GM20431 (cell line): Measurements from ENCODE around the gene RRP9.
"Not testable (repeated sequence)": the region's sequence is repeated elsewhere in the genome, so short reads cannot be mapped to it uniquely, and the experiment has no call there.

Source experiments
- in situ Hi-C: fragments of 300-500 bp; cut with MseI, MboI; formaldehyde crosslinking; loops from one replicate; pipeline ENCODE4 v1.15.0; 2020; ENCODE audit warnings: low sequenced_read_pairs; ENCODE audit not compliant: unreplicated experiment

Gene RRP9

DNA sequence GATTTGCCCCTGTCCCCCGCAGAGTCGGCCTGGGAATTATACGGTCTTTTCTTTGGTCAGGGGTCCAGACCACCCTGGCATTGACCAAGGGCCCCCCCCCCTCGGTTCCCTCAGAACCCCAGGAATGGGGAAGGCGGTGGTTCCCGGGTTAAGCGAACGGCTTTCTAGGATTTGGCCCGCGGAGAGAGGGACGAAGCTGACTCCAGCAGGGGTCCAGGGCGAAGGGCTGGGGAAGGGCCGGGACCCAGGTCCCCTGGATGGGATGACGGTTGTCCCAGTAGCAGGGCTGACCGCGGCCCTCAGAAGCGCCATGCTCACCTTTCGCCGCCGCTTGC is 274 bp downstream of the RRP9 start:
- in situ Hi-C loops = no loop called here

DNA sequence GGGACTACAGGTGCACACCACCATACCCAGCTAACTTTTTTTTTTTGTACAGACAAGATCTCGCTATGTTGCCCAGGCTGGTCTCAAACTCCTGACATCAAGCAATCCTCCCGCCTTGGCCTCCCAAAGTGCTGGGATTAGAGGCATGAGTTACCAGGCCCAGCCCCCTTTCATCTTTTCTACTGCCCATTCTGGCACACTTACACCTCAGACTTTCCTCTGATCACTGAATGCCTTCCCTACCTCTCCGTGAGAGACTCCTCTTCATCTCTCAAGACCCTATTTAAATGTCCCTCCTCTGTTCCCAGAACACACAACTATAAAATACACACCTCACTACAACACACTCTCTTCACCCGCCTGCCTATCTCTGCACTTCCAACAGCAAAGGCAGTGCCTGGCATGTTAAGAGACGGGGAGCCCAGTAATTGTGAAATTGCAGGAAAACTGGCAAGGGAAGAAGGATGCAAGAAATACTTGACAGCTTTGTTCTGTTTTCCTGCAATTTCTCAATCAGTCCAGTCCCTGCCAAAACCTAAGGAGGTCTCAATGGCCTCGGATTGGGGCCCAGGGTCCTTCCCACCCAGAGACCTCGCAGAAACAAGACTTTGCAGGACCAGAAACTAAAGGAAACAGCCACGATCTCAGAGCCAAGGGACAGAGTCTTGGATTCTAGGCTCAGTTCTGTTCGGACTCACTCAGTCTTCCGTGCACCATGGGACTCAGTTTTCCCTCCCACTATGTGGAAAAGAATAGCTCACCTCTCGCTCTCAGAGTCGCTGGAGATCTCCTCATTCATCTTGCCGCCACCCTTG is 849 bp downstream of the RRP9 start:
- in situ Hi-C loops = no loop called here

DNA sequence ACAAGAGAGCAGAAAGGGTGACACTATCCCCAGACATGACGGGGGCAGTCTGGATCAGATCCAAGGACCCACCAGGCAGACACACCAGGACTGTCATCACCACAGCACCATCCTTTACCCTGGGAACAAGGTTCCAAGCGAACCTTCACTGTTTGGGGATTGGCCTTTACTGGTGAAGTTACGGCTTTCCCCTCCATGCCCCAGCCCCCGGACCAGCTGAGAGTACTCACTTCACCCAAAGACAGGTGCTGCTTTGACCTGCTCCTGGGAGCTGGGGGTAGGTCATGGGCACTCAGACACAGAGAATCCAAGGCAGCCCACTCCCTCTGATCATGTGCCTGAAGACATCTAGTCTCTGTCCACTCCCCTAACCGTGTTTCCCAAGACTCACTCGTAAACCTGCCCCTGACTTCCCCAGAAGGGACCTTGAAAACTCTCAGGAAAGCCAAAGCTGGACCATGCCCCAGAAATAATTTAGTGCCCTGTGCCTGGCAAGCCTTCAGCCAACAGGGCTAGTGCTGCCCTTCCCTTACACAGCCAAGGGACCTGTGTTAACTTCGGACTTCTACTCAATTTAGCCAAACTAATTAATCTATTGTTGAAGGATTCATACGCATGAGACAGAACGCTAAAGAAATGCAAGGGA is 2.8 kb downstream of the RRP9 start:
- in situ Hi-C loops = no loop called here

DNA sequence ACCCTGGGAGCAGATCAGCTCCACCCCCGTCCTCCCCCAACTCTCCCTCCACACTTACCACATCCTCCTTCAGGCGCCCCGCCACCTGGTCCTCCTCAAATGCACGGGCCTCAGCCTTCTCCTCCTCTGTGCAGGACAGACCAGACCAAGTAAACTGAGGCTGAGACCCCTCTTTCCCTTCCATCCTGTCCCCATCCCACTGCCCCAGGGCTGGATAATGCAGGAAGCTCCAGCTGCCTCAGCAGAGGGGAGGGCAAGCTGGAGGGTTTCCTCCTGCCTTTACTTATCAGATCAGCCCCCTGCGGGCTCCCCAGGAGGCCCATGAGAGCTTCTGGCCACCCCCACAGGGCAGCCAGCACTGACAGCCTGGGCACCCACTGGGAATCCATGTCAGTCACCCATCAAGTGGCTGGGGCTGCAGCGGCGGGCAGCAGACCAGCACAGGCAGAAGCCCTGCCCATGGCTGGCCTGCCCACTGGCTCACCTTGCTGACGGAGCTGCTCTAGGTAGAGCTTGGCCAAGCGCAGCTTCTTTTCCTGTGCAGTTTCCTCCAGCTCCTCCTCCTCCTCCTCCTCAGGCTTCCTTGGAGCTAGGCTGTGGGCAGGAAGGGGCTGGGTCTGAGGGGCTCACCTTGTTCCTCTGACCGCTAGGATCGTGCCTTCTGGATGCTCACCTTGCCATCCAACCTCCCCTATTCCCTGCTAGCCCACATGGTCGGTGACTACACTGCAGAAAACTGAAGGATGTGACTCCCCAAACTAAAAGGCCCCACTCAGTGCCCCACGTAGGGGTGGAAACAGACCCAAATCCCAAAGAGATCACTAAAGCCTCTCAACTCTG is 3.9 kb downstream of the RRP9 start:
- in situ Hi-C loops = no loop called here

DNA sequence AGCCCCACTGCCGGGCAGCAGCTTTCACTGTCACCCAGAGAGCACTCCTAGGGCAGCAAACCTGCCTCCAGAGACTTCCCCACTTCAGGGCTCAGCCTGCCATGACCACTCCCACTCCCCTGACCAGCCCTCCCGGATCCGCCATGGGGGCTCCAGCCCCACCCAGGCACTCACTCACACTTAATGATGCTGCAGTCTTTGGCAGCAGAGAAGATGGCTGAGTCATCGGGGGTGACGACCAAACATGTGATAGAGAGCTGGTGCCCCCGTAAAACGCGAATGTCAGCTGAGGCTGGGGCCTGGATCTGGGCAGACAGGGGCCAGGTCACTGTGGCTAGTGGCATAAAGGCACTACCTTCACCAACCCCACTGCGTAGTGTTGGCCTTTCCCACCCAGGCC is 4.7 kb downstream of the RRP9 start:
- in situ Hi-C loops = no loop called here

DNA sequence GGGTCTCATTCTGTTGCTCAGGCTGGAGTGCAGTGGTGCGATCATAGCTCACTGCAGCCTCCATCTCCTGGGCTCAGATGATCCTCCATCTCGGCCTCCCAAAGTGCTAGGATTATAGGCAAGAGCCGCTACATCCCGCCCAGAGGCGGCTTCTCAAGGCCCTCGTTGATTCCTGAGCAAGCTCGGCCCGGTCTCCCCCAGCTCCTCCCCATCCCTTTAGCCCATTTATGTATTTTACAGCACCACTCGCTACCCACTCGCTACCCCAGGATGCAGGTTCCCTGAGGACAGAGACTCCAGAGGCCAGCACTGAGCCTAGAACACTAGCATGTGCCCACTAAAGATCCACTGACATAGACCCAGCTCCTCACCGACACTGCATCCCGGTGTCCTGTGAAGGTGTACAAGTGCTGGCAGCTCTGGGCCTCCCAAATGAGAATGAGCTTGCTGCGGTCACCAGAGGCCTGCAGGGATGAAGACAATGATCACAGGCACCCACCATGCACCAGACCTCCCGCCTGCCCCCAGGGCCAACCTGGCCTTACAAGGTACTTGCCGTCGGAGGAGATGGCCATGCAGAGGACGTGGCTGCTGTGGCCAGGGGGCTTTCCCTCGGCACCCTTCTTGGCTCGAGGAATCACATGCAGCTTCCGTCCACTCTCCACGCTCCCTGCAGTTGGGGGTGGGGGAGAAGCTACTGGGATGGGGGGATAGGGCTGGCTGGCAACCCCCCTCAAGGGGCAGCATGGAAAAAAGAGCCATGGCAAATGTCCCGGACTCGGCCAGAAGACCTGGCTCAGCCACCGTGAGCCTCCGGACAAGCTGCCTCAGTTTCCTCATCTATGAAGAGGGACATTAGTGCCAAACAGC is 5.6 kb downstream of the RRP9 start:
- in situ Hi-C loops = no loop called here

DNA sequence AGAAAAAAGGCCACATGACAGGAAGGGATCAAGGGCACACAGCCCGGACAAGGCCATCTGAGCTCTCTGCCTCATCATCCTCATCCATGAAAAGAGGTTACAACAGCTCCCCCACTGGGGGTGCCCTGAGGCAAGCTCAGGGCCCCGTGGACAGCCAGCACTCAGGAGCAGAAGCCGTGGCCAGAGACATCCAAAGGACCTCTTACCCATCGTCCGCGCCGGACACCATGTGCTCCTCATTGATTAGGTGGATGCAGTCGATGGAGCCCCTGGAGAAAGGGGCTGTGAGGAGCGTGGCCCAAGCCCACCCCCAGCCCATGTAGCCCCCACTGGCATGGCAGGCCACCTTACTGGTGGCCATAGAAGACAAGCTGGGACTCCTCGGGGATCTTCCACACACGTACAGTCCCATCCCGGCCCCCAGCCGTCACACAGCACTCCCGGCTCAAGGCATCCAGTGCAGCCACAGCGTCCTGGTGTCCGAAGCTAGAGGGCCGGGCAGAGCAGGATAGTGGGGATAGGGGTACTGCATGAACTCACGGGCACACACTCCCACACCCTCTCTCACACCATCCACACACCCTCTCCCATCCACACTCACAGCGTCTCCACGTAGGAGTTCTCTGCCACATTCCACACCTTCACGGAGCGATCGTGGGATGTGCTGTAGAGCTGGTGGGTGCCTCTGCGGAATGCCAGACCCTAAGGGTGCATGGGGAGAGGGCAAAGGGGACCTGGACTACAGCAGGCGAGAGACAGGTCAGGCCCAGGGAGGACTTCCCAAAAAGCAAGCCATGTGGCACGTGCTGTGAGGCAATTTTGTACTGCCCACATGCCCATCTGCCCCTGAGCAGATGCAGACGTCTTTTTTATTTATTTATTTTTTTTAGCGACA is 6.5 kb downstream of the RRP9 start:
- in situ Hi-C loops = no loop called here

DNA sequence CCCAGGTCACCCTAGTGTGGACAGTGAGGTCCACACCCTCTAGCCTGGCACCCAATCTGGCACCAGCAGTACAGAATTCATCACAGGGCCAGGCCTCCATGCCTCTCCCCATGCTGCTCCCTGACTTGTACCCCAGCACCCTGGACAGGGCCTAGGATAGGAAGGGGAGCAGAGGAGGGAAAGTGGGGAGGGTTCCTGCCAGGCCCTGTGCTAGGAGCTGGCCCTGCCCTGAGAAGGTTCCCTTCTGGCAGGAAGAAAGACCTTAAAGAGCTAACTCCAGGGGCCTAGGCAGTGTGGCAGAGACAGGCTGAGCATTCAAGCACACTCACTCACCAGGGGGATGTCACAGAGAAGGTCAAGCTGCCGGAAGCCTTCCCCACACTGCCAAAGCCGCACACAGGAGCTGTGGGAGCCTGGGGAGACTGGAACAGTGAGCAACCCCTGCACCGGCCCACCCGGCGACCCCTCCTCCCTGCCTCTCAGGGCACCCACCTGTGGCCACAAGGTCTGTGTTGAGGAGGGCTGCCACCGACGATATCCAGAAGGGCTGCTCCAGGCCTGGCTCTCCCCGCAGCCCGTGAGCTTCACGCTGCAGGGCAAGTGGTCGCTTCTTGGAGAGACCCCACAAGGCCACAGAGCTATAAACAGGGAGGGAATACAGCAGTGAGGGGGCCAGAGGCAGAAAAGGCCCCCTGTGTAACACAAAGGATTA is 7.4 kb downstream of the RRP9 start:
- in situ Hi-C loops = no loop called here

DNA sequence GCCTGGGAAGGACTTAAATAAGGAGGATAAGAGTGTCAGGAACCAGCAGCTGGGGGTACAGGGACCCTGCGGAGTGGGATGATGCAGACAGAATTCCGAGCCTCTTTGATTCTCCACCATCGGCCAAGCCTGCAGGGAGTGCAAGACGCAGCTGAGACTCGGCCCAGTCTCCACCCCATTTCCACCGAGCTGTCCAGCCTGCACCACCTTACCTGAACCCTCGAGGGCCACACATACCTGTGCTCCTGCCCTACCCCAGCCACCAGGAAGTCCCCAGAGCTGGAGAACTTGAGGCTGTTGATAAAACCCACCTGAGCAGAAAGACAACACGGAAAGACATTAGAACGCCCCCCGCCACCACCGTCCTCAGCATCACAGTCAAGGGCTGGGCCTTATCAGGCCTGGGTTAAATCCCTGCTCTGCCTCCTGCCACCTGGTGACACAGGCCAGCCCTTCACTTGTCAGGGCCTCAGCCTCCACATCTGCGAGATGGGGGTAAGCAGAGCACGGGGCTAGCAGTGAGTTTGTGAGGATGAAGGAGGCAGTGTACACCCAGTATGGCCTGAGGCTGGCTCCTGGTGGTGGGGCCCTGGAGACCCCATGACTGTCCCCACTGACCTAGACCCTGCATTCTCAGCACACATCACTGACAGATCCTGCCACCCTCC is 8.1 kb downstream of the RRP9 start:
- in situ Hi-C loops = no loop called here

DNA sequence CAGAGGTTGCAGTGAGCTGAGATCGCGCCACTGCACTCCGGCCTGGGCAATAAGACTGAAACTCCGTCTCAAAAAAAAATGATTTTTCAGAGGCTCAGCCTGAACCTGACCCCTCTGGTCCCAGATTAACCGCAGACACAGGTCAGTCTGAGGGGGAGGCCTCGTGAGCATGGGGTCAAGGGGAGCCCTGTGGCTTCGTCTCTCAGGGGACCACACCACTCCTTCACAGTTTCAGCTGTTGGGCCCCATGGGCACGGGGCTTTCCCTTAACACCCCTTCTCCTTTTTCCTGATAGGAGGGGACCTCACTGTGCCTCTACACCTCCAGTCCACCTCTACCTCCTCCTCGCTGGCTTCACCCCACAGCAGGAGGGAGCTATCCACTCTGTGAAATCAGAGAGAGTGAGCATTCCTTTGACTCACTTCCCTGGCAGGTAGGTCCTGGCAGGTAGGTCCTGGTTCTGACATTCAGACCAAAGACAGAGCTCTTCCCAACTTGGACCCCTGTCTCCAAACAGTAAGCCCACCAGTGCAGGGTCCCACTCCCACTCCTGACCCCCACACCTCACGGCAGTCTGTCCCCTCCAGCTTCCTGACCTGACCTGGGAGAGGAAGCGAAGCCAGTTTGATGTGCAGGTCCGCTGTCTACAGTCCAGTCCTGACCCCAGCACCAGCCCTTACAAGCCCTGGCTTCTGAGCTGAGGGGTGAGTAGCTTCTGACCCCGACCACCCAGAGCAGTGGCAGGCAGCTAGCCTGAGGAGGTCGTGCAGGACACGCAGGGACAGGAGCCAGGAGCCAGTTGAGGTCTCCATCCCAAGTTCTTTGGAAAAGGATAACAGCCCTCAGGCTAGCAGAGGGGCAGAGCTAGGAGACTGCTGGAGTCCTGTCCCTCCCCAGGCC is 9.0 kb downstream of the RRP9 start:
- in situ Hi-C loops = no loop called here

DNA sequence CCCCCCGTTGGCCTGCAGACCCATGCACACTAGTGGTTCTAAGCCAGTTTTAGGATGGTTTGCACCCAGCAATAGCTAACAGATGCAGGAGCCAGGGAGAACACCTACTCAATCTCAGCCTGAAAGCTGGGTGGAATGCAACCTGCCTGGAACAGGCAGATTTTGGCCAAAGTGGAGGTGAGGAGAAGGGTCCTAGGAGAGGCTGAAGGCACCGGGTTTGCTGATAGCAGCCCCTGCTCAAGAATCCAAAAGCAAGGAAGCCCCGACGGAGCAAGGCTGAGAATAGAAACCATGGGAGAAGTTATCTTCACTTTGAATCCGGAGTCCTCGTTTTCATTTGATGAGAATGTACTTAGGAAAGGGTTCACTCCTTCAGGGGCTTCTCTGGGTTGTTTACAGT is 9.9 kb downstream of the RRP9 start:
- in situ Hi-C loops = no loop called here

DNA sequence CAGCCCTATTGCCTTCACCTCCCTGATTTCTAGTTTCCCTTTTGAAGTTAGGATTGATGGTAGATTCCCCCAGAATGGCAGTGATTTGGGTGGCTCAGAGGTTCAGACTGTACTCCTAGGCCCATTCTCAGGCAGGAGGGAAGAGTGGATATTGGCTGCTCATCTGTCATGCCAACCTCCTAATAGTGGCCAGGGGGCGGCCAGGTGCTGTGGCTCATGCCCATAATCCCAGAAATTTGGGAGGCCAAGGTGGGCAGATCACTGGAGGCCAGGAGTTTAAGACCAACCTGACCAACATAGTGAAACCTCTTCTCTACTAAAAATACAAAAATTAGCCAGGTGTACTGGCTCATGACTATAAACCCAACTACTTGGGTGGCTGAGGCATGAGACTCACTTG is 11.3 kb downstream of the RRP9 start:
- in situ Hi-C loops = no loop called here

DNA sequence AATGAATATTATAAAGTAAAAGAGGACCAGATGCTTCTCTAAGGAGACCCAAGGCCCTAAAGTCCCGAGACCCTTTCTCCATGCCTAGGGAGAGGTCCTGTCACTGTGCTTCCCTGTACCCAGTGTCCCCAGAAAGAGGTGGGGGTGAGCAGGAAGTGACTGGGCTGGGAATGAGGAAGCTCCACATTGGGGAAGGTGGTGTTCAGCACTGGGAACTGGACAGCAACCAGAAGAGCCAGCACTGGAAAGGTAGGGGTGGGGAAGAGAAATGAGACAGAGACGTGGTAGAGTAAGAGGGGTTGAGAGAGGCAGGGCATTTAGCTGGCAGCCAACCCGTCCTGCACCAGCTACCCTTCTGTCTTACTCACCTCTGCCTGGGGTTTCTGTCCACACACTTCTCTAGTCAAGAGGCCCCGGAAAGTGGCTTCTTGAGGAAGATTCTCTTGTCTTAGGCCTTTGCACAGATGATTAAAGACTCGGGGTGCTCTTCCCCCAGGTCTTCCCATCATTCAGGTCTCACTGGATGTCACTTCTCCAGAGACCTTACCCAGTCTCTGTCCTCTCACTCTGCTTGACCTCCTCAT is 12.2 kb downstream of the RRP9 start:
- in situ Hi-C loops = no loop called here

DNA sequence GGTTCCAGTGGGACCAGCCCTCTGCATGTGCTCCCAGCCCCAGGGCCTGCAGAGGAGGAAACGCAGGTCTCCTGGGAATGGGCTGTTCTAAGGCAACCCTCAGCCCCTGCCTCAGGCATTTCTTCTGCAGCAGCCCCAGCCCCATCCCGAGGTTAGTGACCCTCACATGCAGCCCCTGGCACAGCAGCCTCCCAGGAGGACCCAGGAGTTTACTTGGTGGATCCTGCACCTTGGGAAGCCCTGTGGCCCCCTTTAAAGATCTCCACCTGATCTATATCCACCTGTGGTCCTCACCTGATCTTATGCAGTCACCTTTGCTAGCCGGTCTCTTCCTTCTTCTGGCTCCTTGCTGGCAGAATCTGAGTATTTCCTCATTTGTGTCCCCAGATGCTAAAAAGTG is 12.7 kb downstream of the RRP9 start:
- in situ Hi-C loops = not testable (repeated sequence)

DNA sequence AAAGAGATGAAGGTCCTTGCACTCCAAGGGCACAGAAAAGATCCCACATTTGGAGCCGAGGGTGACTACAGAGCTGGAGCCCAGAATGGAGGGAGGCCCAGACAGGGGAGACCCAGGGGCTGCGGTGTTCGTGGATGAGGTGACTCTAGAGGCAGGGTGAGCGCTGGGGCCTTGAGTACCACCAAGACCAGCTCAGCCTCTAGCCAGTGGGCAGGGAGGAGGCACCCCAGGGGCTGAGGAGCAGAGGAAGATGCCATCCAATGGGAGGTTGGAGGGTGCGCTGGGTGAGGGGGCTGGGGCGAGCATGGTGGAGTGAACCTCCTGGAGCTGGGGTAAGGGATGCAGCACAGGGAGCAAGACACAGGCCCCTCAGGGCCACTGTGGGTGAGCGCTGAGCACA is 13.3 kb downstream of the RRP9 start:
- in situ Hi-C loops = no loop called here

DNA sequence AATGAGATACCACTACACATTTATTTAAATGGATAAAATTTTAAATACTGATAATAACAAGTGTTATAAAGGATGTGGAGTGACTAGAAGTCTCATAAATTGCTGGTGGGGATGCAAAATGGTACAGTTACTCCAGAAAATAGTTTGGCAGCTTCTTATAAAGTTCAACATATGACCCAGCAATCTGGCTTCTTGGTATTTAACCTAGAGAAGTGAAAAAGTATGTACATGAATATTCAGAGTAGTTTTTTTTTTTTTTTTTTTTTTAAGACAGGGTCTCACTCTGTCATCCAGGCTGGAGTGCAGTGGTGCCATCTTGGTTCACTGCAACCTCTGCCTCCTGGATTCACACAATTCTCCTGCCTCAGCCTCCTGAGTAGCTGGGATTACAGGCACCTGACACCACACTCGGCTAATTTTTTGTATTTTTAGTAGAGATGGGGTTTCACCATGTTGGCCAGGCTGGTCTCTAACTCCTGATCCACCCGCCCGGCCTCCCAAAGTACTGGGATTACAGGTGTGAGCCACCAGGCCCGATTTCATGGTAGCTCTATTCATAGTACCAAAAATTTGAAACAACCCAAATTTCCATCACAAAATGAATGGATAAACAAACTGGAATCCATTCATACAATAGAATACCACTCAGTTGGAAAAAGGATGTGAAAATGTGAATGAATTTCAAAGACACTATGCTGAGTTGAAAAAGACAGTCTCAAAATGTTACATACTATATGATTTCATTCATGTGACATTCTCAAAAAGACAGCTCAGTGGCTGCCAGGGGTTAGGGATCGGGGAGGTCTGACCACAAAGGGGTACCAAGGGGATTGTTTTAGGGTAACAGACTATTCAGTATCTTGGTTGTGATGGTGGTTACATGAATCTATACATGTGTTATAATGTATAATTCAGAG is 14.4 kb downstream of the RRP9 start:
- in situ Hi-C loops = no loop called here
